Mucosa of descending colon (tissue), 3 donors: ENCODE measurements around the gene FYCO1. TPM values are rescaled to one million over a fixed set of nuclear protein-coding genes. Genes with fewer than 3 reads are reported as not detected.

Experiments
- ATAC-seq: fragments of 200-7000 bp; cut with Tn5 transposase; one replicate; pipeline ENCODE4 v1.9.1; 2020; ENCODE audit warnings: mild to moderate bottlenecking, moderate library complexity
- DNase-seq, 3 donors: peaks; one replicate each; pipeline ENCODE4 v3.0.0-alpha.2; 2020
- H3K36me3 ChIP-seq: fragments of 200-600 bp; one replicate; pipeline ENCODE4 v1.8.0; 2021; ENCODE audit warnings: low read depth, mild to moderate bottlenecking
- H3K4me1 ChIP-seq: fragments of 200-600 bp; one replicate; pipeline ENCODE4 v1.8.0; 2021; ENCODE audit warnings: low read depth, mild to moderate bottlenecking
- H3K4me3 ChIP-seq: fragments of 200-600 bp; one replicate; pipeline ENCODE4 v1.8.0; 2021; ENCODE audit warnings: mild to moderate bottlenecking
- H3K9me3 ChIP-seq: fragments of 200-600 bp; one replicate; pipeline ENCODE4 v1.8.0; 2021; ENCODE audit warnings: mild to moderate bottlenecking
- intact Hi-C, 2 donors: fragments of 100-400 bp; cut with DNase I in 1 of 2; cut with micrococcal nuclease in 1 of 2; formaldehyde crosslinking; loops; one replicate each; pipeline versions ENCODE4 v1.11.0 to v1.11.1; 2022; cut with DNase I, micrococcal nuclease
- total RNA-seq, 3 donors: library from RNA; stranded (reverse); fragmentation: NEBNext Ultra II Directional in 2 of 3; extraction: Animal tissue kit (Norgen Biotek cat#: 25700) in 2 of 3; gene quantifications; one replicate each; pipeline versions ENCODE4 v1.2.1 to v1.2.4, GENCODE V29; 2021 to 2023
- TF ChIP-seq, protein P1 (sequence below): fragments of 200-600 bp; IDR thresholded peaks from one replicate; pipeline ENCODE4 v1.8.0; 2022; ENCODE audit warnings: antibody characterized with exemption, mild to moderate bottlenecking
- donor health status: DM: no; HTN: no; CAD: no; lungs with moderate emphysema.
- donor health status: DM: no; HTN: no; CAD: no.
- donor health status: DM: no; HTN: yes; CAD: no.

The FYCO1 gene
- total RNA-seq, 3 donors from 2014 or later: 25.4 to 76.5 (median 27.7) TPM

DNA sequence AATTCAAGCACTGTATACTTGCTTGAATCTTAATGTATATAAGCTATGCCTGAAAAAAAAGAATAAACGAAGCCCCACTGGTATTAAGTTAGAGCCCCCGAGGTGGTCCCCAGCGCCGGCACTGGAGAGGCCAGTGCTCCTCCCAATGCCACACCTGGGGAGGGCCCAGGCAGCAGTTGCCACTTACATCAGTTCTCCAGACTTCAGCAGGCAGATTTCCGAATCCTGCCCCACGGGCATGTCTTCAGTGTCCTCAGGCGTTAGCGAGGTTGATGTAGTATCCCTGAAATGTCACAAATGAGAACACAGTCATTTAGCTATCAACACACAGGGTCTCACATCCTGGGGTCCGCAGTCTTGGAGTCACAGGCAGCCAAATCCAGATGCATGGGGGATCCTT is 59.4 kb downstream of the FYCO1 start:
- H3K9me3 ChIP-seq: no peaks in the 10 kb centered on the region
- ATAC-seq (no peak), DNase-seq (no peak)
- H3K4me3 ChIP-seq: no peak overlapping the region
- peaks cover 7% of the 10 kb centered on the region for H3K36me3 ChIP-seq
- intact Hi-C loops: loop anchor here in 1 of 2 donors (10.0 kb wide), 1 partner anchor 439 kb away; the partner anchor contains the start of gene CCR5
- peaks cover 7% of the 10 kb centered on the region for H3K4me1 ChIP-seq
- TF ChIP-seq, protein P1, sequence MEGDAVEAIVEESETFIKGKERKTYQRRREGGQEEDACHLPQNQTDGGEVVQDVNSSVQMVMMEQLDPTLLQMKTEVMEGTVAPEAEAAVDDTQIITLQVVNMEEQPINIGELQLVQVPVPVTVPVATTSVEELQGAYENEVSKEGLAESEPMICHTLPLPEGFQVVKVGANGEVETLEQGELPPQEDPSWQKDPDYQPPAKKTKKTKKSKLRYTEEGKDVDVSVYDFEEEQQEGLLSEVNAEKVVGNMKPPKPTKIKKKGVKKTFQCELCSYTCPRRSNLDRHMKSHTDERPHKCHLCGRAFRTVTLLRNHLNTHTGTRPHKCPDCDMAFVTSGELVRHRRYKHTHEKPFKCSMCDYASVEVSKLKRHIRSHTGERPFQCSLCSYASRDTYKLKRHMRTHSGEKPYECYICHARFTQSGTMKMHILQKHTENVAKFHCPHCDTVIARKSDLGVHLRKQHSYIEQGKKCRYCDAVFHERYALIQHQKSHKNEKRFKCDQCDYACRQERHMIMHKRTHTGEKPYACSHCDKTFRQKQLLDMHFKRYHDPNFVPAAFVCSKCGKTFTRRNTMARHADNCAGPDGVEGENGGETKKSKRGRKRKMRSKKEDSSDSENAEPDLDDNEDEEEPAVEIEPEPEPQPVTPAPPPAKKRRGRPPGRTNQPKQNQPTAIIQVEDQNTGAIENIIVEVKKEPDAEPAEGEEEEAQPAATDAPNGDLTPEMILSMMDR: no peak

DNA sequence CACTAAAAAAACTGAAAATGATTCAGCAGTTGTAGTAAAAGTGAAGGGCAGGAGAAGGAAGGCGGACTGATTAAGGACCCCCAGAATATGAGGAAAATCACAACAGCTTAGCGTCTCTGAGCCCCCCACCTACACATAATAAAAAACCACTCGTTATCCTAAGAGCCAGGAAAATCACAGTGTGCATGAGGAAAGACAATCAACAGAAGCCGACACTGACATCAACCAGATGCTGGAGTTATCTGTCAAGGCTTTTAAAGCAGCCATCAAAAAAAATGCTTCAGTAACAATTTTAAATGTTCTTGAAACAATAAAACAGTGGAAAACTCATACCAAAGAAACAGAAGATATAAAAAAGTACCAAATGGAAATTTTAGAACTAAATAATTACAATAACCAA is 62.0 kb downstream of the FYCO1 start:
- TF ChIP-seq, protein P1: no peak
- no peaks in the 10 kb centered on the region for H3K4me1 ChIP-seq
- H3K4me3 ChIP-seq: no peak overlapping the region
- no peak for ATAC-seq
- no peaks in the 10 kb centered on the region for H3K9me3 ChIP-seq
- intact Hi-C loops: loop anchor here in 1 of 2 donors (10.0 kb wide), 1 partner anchor 441 kb away; the partner anchor contains the start of gene CCR5
- H3K36me3 ChIP-seq: peaks cover 7% of the 10 kb centered on the region
- no peak for DNase-seq

DNA sequence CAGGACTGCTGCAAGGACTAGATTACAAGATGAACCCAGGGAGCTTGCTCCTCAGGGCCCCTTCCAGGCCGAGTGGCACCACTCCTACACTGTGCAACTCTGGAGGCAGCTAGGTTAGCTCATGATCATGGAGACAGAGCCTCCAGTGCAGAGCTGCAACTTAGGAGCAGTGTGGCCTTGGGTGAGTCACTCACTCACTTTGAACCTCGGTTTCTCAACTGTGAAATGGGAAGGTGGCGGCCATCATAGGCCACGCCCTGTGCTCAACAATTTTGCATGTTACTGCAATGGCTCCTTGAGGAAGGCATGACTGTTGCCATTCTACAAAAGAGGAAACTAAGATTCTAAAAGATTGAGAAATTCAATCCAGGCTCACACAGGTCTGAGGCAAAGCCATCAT is 63.5 kb downstream of the FYCO1 start:
- TF ChIP-seq, protein P1: no peak
- Histone ChIP-seq H3K4me3 (no peak overlapping the region), H3K36me3 (peaks cover 7% of the 10 kb centered on the region), H3K9me3 (no peaks in the 10 kb centered on the region), H3K4me1 (no peaks in the 10 kb centered on the region)
- DNase-seq: no peak
- ATAC-seq: no peak
- intact Hi-C loops: loop anchor here in 1 of 2 donors (10.0 kb wide), 1 partner anchor 443 kb away; the partner anchor contains the start of gene CCR5

DNA sequence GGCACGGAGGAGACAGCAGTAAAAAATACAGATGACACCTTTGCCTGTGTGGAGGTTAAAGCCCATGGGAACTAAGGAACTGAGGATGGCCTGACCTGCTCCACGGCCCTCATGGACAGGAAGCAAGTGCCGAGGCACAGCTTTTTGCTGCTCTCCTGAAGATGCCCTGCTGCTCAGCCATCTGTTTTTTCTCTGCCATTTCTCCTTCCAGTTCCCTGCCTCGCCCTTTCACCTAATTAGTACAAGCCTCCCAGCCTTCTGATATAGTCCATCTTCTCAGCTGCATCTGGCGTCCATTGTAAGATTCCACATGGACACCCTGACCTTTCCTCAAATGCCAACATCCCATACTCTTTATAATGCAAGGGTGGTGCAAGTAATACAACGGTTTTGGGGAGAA is 64.1 kb downstream of the FYCO1 start:
- Histone ChIP-seq H3K9me3 (no peaks in the 10 kb centered on the region), H3K4me3 (no peak overlapping the region), H3K4me1 (no peaks in the 10 kb centered on the region), H3K36me3 (peaks cover 7% of the 10 kb centered on the region)
- DNase-seq (no peak), ATAC-seq (no peak)
- intact Hi-C loops: loop anchor here in 1 of 2 donors (10.0 kb wide), 1 partner anchor 443 kb away; the partner anchor contains the start of gene CCR5
- TF ChIP-seq, protein P1: no peak

DNA sequence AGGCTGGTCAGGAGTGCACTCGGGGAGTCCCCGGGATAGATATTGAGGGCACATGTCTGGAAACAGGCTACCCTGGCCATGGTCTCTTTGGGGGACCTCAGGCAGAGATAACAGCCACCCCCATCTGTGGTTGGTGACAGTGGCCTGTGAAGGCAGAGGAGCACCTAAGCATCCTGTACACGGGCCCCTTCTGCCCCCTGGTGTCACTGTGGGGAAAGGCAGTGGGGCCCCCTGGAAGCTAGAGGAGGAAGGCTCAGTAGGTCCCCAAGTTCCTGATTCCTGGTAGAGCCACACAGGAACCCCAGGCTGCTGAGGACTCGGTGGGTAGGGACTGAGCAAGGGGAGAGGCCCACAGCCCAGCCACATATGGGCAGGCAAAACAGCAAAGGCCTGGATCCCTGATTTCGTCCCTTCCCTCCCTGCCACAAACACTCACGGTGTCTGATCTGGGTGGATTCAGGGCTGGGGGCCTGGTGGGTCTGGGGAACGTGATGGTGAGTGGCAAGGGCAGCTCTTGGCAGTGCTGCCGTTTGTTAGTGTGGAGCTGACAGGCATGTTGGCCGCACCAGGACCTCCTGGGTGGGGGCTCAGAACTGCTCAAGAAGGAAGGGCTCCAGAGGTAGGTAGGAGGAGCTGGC is 66.5 kb downstream of the FYCO1 start:
- no peaks in the 10 kb centered on the region for H3K4me1 ChIP-seq
- TF ChIP-seq, protein P1: peak; percentile 42
- intact Hi-C loops: no loop called here
- no peak overlapping the region for H3K4me3 ChIP-seq
- DNase-seq: peak in 2 of 3 donors; percentile 57 to 61
- no peaks in the 10 kb centered on the region for H3K9me3 ChIP-seq
- peak; percentile 79 for ATAC-seq
- H3K36me3 ChIP-seq: peaks cover 7% of the 10 kb centered on the region
